Mesenteric fat pad (tissue), 1 donor: Measurements from ENCODE around the gene FBP1. TPM values are rescaled to one million over a fixed set of nuclear protein-coding genes. Genes with fewer than 3 reads are reported as not detected.

ENCODE experiments used
- DNase-seq: peaks from one replicate; pipeline ENCODE4 v3.0.0-alpha.2; 2020; ENCODE audit warnings: low spot score
- total RNA-seq: library from RNA; stranded (reverse); fragmentation: NEBNext Ultra II Directional; extraction: Animal tissue kit (Norgen Biotek cat#: 25700); gene quantifications from one replicate; pipeline ENCODE4 v1.2.1, GENCODE V29; 2021
- donor health status: DM: yes; HTN: yes; CAD: no.

Gene FBP1
- total RNA-seq, 1 donor from 2014 or later, result 14.5 TPM

- DNase-seq, result no peak
These were observed 17.1 kb downstream of the FBP1 start for GRCh38 chr9:94622087-94622800.

- DNase-seq, result no peak
These were observed 20.3 kb downstream of the FBP1 start for GRCh38 chr9:94619026-94619425.

GRCh38 chr9:94613003-94613402 lies 26.3 kb downstream of the FBP1 start:
- DNase-seq, result no peak

- no peak for DNase-seq
These were observed 27.2 kb downstream of the FBP1 start for GRCh38 chr9:94612071-94612470.

- DNase-seq, result no peak
These were observed 27.7 kb downstream of the FBP1 start for GRCh38 chr9:94611638-94612068.

- DNase-seq, result no peak
These were observed 29.1 kb downstream of the FBP1 start for GRCh38 chr9:94610181-94610606.

- no peak for DNase-seq
These were observed 32.0 kb downstream of the FBP1 start for GRCh38 chr9:94607423-94607691.

- DNase-seq, result no peak
These were observed 32.5 kb downstream of the FBP1 start for GRCh38 chr9:94606646-94607422.

- DNase-seq, result no peak
These were observed 35.8 kb downstream of the FBP1 start for GRCh38 chr9:94603259-94604160.

GRCh38 chr9:94602666-94603065 lies 36.7 kb downstream of the FBP1 start:
- DNase-seq, result no peak

- DNase-seq, result no peak
These were observed 38.6 kb downstream of the FBP1 start for GRCh38 chr9:94600715-94601114.

- DNase-seq, result peak; percentile 74
These were observed 39.1 kb downstream of the FBP1 start for GRCh38 chr9:94600258-94600657.

GRCh38 chr9:94599102-94599501 lies 40.2 kb downstream of the FBP1 start:
- DNase-seq, result peak; percentile 35

- DNase-seq, result peak; percentile 59
These were observed 45.6 kb downstream of the FBP1 start, which contains the start of gene FBP2 for GRCh38 chr9:94593459-94594345. TSS of gene FBP2 (minus strand) at chr9:94593824. CDS start at chr9:94593726, 98 bp downstream.

- peak; percentile 57 for DNase-seq
These were observed 46.6 kb downstream of the FBP1 start for GRCh38 chr9:94592683-94593082.

- DNase-seq, result peak; percentile 39
These were observed 47.4 kb downstream of the FBP1 start for GRCh38 chr9:94591876-94592275.

GRCh38 chr9:94591046-94591545 lies 48.2 kb downstream of the FBP1 start:
- DNase-seq, result peak; percentile 82

GRCh38 chr9:94588681-94589080 lies 50.6 kb downstream of the FBP1 start:
- no peak for DNase-seq

- no peak for DNase-seq
These were observed 52.5 kb downstream of the FBP1 start for GRCh38 chr9:94586814-94587213.

GRCh38 chr9:94586316-94586715 lies 53.0 kb downstream of the FBP1 start:
- no peak for DNase-seq
